ENCODE data around the gene INSRR.

Gene INSRR

DNA sequence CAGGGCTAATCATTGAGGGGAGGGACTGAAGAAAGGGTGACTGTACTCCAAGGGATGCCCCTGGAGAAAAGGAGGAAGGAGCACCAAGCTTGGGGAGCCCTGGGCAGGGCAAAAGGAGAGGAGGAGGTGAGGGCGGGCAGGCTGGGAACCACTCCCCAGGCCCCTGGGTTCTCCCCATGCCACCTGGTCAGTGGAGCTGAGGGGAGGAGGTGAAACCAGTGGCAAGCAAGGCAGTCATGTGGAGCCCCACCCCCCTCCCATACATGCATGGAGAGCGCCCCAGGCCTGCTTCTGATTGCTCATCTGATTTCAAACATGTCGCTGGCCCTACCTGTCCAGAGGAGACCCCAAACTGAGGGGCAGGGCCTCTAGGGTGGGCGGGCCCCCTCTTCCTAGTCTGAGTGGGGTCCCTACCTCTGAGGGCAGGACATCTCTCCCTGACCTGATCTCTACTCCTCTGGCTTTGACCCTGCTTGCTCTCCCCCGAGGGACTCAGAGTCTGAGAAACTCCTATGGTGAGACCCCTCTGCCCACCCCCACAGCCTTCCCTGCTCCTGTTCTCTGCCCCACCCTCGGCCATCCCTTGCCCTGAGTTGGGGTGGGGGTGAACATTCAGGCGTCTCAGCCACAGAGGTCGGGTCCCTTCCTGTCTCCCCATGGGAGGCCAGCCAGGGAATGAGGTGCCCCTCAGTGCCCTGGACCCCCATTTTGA is 18.6 kb downstream of the INSRR start:
- in situ Hi-C loops (cut with MboI; ENCODE audit: low sequenced_read_pairs, unreplicated experiment) = loop anchor here (5.0 kb wide), 1 partner anchor 52 kb away; the partner anchor contains the start of gene PEAR1
- no peak for DNase-seq (ENCODE audit: low spot score)
- TF ChIP-seq, protein P1, sequence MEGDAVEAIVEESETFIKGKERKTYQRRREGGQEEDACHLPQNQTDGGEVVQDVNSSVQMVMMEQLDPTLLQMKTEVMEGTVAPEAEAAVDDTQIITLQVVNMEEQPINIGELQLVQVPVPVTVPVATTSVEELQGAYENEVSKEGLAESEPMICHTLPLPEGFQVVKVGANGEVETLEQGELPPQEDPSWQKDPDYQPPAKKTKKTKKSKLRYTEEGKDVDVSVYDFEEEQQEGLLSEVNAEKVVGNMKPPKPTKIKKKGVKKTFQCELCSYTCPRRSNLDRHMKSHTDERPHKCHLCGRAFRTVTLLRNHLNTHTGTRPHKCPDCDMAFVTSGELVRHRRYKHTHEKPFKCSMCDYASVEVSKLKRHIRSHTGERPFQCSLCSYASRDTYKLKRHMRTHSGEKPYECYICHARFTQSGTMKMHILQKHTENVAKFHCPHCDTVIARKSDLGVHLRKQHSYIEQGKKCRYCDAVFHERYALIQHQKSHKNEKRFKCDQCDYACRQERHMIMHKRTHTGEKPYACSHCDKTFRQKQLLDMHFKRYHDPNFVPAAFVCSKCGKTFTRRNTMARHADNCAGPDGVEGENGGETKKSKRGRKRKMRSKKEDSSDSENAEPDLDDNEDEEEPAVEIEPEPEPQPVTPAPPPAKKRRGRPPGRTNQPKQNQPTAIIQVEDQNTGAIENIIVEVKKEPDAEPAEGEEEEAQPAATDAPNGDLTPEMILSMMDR (IDR thresholded peaks at IDR 0.05; ENCODE audit: borderline replicate concordance, control extremely low read depth, extremely low read depth, insufficient read depth, missing control alignments) = no peak

DNA sequence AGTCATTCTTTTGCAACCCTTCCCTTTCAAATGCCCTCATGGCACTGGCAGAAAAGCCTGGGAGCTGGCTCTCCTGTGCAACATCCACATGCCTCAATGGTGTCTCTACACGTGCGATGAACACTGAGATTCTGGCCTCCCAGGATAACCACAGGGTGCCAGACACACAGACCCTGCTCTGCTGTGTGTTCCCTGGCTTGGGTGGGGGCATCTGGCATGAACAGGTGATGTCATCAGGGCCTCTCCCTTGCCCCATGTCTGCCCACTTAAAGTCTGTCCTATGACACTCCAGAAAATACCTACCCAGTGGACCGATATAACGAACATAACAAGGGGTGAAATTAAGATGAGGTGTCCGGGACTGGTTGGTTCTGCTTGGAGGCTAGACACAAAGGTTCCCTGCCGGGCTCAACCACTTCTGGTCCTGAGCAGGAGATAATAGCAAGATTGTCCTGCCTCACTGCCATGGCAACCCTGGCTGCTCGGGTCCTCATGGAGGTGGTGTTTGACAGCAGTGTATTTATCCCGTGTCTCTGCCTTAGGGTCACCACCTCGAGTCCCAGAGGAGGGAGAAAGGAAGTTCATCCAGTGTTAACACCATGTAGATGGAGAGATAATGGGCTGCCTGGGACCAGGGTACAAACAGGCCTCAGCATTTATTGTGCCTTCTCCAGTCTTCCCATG is 19.3 kb downstream of the INSRR start:
- DNase-seq (ENCODE audit: low spot score) = no peak
- TF ChIP-seq, protein P1 (IDR thresholded peaks at IDR 0.05; ENCODE audit: borderline replicate concordance, control extremely low read depth, extremely low read depth, insufficient read depth, missing control alignments) = no peak
- in situ Hi-C loops (cut with MboI; ENCODE audit: low sequenced_read_pairs, unreplicated experiment) = loop anchor here (5.0 kb wide), 1 partner anchor 53 kb away; the partner anchor contains the start of gene PEAR1

DNA sequence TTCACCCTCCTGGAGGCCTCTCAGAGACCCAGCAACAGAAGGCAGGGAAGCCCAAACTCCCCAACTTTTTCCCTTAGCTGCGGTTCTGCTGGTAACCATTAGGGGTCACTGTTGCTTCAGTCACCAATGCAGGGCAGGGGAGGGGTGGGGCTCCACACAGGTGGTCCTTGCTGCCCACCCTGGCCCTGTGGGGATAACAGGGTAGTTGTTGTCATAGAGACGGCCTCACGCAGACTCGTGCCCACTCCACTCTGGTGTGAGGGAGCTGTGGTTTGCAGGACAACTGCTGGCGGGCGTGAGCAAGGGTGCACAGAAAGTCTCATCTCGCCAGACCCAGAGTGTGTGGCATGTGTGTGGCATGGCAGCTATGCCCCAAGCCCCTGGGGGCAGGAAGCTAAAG is 19.9 kb downstream of the INSRR start:
- in situ Hi-C loops (cut with MboI; ENCODE audit: low sequenced_read_pairs, unreplicated experiment) = no loop called here
- TF ChIP-seq, protein P1 (IDR thresholded peaks at IDR 0.05; ENCODE audit: borderline replicate concordance, control extremely low read depth, extremely low read depth, insufficient read depth, missing control alignments) = peak; percentile 86
- peak; percentile 80 for DNase-seq (ENCODE audit: low spot score)

GRCh38 chr1:156836892-156837291 is 22.0 kb downstream of the INSRR start:
- DNase-seq (ENCODE audit: low spot score) = no peak
- TF ChIP-seq, protein P1 (IDR thresholded peaks at IDR 0.05; ENCODE audit: borderline replicate concordance, control extremely low read depth, extremely low read depth, insufficient read depth, missing control alignments) = no peak
- in situ Hi-C loops (cut with MboI; ENCODE audit: low sequenced_read_pairs, unreplicated experiment) = no loop called here

DNA sequence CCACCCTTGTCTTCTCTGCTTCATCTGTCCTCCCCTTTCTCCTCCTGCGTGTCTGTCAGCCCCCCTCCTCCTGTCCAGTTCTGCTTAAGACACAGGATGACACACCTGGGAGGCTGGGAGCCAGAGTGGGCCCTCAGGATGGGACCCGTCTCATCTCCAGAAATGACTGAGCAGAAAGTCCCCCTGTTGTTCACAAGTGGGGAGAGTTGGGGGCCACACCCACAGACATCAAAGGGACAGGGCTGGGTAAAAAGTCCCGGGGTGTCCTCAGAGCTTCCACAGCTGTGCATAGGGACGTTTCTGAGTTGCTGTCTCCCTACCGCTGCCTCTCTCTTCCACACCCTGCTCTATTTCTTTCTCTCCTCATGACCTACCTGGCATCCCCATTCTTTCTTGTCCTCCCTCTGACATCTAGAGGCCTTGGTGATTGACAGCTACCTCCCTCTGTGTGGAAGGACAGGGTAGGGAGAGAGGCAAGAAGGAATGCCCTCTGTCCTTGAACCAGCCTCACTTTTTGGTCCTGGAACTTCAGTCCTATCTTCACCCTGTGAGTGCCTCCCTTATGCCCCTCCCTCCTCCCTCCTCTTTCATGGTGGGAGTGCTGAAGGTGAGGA is 22.8 kb downstream of the INSRR start:
- in situ Hi-C loops (cut with MboI; ENCODE audit: low sequenced_read_pairs, unreplicated experiment) = no loop called here
- TF ChIP-seq, protein P1 (IDR thresholded peaks at IDR 0.05; ENCODE audit: borderline replicate concordance, control extremely low read depth, extremely low read depth, insufficient read depth, missing control alignments) = no peak
- peak; percentile 80 for DNase-seq (ENCODE audit: low spot score)

- DNase-seq (ENCODE audit: low spot score) = no peak
- TF ChIP-seq, protein P1 (IDR thresholded peaks at IDR 0.05; ENCODE audit: borderline replicate concordance, control extremely low read depth, extremely low read depth, insufficient read depth, missing control alignments) = no peak
- in situ Hi-C loops (cut with MboI; ENCODE audit: low sequenced_read_pairs, unreplicated experiment) = no loop called here
These were observed 24.6 kb downstream of the INSRR start for GRCh38 chr1:156834322-156834721.

Data from GM13976 (cell line).